NCI-H82 treated with DMSO at 0.1 percent for 48 hours (cell line): Measurements from ENCODE around the gene PHF12.

ENCODE experiments used
- DNase-seq: peaks from one replicate; lab custom pipeline; 2025; ENCODE audit not compliant: unreplicated experiment; lab: John Stamatoyannopoulos, UW

The PHF12 gene

GRCh38 chr17:28862561-28862960 is 88.8 kb downstream of the PHF12 start:
- DNase-seq = no peak

DNA sequence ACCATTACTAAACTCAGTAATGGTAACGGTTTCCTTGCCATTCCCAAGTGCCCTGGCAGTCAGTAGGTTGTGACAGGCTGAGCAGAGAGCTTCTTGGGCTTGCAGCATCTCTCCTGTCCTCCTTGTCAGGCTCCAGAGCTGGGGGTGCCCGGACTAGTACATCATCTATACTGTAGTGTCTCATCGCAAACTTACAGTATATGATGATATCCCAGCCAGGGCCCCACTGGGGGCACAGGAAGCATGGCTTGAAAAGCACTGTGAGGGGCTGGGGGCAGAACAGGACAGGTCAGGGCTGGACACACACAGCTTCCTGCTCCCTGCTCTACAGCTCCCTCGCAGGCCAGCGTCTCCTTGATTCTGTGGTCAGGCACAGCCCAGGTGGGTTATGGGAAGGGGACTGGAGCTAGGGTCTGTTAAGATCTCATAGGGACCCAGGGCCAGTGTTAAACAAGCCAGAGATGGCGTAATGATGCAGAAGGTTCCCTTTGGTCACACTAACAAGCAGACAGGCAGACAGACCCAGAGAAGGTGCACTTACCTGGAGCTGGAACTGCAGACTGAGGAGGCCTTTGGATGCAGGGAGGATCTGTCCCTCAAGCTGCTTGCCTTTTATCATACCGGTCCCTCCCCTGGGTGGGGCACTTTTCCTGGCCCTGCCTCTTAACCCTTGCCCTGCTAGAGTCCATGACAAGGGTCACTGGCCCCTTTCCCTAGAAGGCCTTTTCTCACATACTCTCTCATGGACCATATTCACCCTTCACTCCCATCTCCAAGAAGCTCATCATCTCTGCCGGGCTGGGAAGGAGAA is 89.7 kb downstream of the PHF12 start:
- DNase-seq = no peak

DNA sequence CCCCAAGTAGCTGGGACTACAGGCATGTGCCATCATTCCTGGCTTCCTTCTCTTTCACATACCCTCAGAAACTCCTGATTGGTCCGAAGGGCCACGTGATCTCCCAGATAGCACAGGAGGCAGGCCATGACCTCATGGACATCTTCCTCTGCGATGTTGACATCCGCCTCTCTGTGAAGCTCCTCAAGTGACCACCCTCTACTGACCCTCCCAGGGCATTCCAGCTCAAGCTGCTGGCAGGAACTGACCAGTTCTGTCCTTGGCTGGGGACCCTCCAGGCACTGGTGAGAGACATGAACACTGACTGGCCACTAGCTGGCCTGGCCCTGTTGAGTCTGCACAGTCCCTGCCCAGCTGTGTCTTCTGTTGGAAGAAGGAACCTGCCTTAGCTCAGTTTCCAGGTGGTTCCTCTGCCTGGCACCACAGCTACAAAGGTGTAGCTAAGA is 90.9 kb downstream of the PHF12 start:
- DNase-seq = no peak

GRCh38 chr17:28858801-28859355 is 92.4 kb downstream of the PHF12 start:
- no peak for DNase-seq

DNA sequence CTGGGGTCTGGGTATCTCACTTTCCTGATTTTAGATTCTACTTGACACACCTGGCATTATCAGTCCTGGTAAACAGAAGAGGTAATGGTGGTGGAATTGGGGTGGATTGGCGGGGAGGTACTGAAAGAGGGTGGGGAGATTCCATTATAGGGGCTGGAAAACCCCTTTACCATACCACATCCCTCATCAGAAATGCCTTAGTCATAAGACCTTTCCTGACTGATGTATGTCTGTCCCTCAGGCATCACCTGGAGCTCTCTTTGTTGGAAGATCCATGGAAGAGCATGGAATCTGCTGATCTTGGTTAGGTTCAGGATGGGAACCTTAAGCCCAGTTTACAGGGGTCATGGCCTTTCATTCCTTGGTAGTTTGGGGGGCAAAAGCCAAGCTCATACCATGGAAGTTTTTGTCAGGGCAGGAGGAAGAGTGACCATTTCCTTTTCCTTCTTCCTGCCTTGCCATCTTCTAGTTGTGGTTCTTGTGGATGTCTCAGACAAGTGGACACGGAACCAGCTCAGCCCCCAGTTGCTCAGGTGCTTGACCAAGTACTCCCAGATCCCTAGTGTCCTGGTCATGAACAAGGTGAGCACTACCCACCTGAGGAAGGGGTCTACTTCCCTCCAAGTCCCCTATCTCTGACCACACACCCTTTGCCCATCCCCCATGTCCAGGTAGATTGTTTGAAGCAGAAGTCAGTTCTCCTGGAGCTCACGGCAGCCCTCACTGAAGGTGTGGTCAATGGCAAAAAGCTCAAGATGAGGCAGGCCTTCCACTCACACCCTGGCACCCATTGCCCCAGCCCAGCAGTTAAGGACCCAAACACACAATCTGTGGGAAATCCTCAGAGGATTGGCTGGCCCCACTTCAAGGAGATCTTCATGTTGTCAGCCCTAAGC is 93.2 kb downstream of the PHF12 start:
- no peak for DNase-seq

- DNase-seq = no peak
These were observed 95.2 kb downstream of the PHF12 start for GRCh38 chr17:28856028-28856574.

GRCh38 chr17:28855336-28855679 is 96.0 kb downstream of the PHF12 start:
- no peak for DNase-seq
